OCI-LY7 (cell line): Measurements from ENCODE around the gene EYS. TPM values are rescaled to one million over a fixed set of nuclear protein-coding genes. Genes with fewer than 3 reads are reported as not detected.

Experiments
- BruUV-seq: library from RNA; stranded (reverse); fragments of 400-500 nt; replicated peaks from 2 replicates; lab custom pipeline; 2021; lab: Mats Ljungman, UMichigan
- CTCF ChIA-PET: fragments of 300-600 bp; sonication (Branson Sonifier 250); formaldehyde crosslinking; loops from one replicate; lab custom pipeline; 2022; ENCODE audit warnings: antibody characterized with exemption; ENCODE audit not compliant: unreplicated experiment; lab: Charles Lee
- POLR2A ChIA-PET: fragments of 300-600 bp; sonication (Branson Sonifier 250); formaldehyde crosslinking; loops from one replicate; lab custom pipeline; 2022; ENCODE audit warnings: antibody characterized with exemption; lab: Charles Lee
- DNase-seq: peaks from one replicate; pipeline ENCODE4 v3.0.0-alpha.2; 2015; ENCODE audit warnings: low spot score
- H2AFZ ChIP-seq: fragments of 200-600 bp; sonication (generic), shearing (Covaris generic); 2 replicates; pipeline ENCODE4 v1.6.1; 2014; ENCODE audit warnings: mild to moderate bottlenecking, antibody characterized with exemption, low read length, moderate library complexity
- H3K27ac ChIP-seq: fragments of 200-600 bp; sonication (generic); 2 replicates; pipeline ENCODE4 v1.5.1; 2014; ENCODE audit warnings: mixed run types, low read depth, mild to moderate bottlenecking, moderate library complexity, low read length, inconsistent platforms; ENCODE audit not compliant: poor library complexity, severe bottlenecking
- H3K36me3 ChIP-seq: fragments of 200-600 bp; sonication (generic); 2 replicates; pipeline ENCODE4 v1.6.1; 2014; ENCODE audit warnings: mild to moderate bottlenecking, antibody characterized with exemption, low read length, moderate library complexity, mixed read lengths; ENCODE audit not compliant: insufficient read depth
- H3K4me1 ChIP-seq: fragments of 200-600 bp; sonication (generic); 2 replicates; pipeline ENCODE4 v1.5.1; 2014; ENCODE audit warnings: mild to moderate bottlenecking, low read length; ENCODE audit not compliant: insufficient read depth, poor library complexity, severe bottlenecking
- H3K4me2 ChIP-seq: fragments of 200-600 bp; sonication (generic); 2 replicates; pipeline ENCODE4 v1.6.1; 2014; ENCODE audit warnings: mild to moderate bottlenecking, low read length
- H3K4me3 ChIP-seq: fragments of 200-600 bp; sonication (generic); 2 replicates; pipeline ENCODE4 v1.5.1; 2014; ENCODE audit warnings: mild to moderate bottlenecking, low read depth, low read length; ENCODE audit not compliant: poor library complexity, severe bottlenecking
- H3K79me2 ChIP-seq: fragments of 200-600 bp; sonication (generic); 2 replicates; pipeline ENCODE4 v1.6.1; 2016; ENCODE audit warnings: low read depth, mild to moderate bottlenecking, low read length, moderate library complexity, mixed read lengths; ENCODE audit not compliant: insufficient read depth
- H3K9me2 ChIP-seq: fragments of 200-600 bp; sonication (generic); 2 replicates; pipeline ENCODE4 v1.6.1; 2016; ENCODE audit warnings: mild to moderate bottlenecking, low read length, mixed read lengths; ENCODE audit not compliant: insufficient read depth
- H3K9me3 ChIP-seq: fragments of 200-600 bp; sonication (generic); 2 replicates; pipeline ENCODE4 v1.6.1; 2014; ENCODE audit warnings: mild to moderate bottlenecking, mixed run types, low read length, mixed read lengths
- H4K20me1 ChIP-seq: fragments of 200-600 bp; sonication (generic); 2 replicates; pipeline ENCODE4 v1.6.1; 2014; ENCODE audit warnings: mild to moderate bottlenecking, antibody characterized with exemption, low read length, moderate library complexity, mixed read lengths; ENCODE audit not compliant: insufficient read depth
- EZH2phosphoT487 ChIP-seq: fragments of 200-600 bp; sonication (generic); IDR thresholded peaks from 2 replicates; pipeline ENCODE4 v1.6.1; 2018; ENCODE audit warnings: low read depth, borderline replicate concordance, mild to moderate bottlenecking, mixed run types, antibody characterized with exemption, low read length, moderate library complexity, mixed read lengths
- intact Hi-C: fragments of 100-400 bp; cut with micrococcal nuclease; formaldehyde crosslinking; loops from one replicate; pipeline ENCODE4 v1.10.0; 2022; ENCODE audit not compliant: unreplicated experiment
- total RNA-seq, 2 experiments: library from RNA; depleted of rRNA in 1 of 2; stranded (reverse); fragments of >200 nt in 1 of 2; shearing (Covaris generic) in 1 of 2; gene quantifications; 2 replicates each; pipeline ENCODE4 v1.2.3, GENCODE V29; 2014 to 2022
- TF ChIP-seq, protein P1 (sequence below): fragments of 200-600 bp; sonication (generic); conservative IDR thresholded peaks from 2 replicates; pipeline ENCODE4 v1.5.1; 2014; ENCODE audit warnings: mild to moderate bottlenecking, antibody characterized with exemption, low read length, moderate library complexity, mixed read lengths

Gene EYS
- total RNA-seq, 2 experiments from 2014 or later = not detected

DNA sequence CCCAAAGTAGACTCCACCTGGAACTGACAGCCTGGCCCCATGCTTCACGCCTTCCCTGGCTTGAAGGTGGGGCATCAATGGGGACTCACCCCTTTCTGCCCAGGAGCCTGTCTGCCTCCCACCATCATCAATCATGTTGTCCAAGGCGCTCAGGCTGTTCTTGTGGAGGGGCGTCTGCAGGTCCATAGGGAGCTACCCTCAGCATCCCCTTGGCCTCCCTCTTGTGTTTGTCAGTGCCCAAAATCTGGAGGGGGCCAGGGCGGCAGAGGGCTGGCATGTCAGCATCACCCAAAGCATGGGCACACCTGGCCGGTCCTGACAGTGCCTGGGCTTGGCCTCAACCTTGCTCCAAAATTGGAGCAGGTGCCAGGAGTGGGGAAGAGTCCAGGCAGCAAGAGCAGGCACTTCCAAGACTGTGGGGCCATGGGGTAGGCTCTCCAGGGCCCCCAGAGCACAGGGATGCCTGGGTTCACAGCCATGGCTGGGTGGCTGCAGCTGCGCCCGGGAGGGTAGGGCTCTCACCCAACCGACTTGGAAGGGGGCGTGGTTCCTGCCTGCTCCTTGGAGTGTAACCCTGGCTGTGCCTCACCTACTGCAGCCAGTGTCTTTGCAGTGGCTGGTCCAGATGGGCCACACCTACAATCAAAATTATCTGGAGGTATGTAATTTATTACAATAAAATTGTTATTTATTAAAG is 903.4 kb downstream of the EYS start:
- intact Hi-C loops = no loop called here
- no peak overlapping the region for H3K4me2 ChIP-seq
- ChIA-PET CTCF (no interaction called here), POLR2A (no interaction called here)
- H3K27ac ChIP-seq = no peak overlapping the region
- no TSS peak for BruUV-seq
- no peak for DNase-seq
- H3K79me2 ChIP-seq = no peaks in the 10 kb centered on the region
- H3K36me3 ChIP-seq = no peaks in the 10 kb centered on the region
- no peak overlapping the region for H3K4me3 ChIP-seq
- no peaks in the 10 kb centered on the region for H3K9me3 ChIP-seq
- H4K20me1 ChIP-seq = no peaks in the 10 kb centered on the region
- no peak overlapping the region for H2AFZ ChIP-seq
- H3K4me1 ChIP-seq = no peaks in the 10 kb centered on the region
- TF ChIP-seq, protein P1, sequence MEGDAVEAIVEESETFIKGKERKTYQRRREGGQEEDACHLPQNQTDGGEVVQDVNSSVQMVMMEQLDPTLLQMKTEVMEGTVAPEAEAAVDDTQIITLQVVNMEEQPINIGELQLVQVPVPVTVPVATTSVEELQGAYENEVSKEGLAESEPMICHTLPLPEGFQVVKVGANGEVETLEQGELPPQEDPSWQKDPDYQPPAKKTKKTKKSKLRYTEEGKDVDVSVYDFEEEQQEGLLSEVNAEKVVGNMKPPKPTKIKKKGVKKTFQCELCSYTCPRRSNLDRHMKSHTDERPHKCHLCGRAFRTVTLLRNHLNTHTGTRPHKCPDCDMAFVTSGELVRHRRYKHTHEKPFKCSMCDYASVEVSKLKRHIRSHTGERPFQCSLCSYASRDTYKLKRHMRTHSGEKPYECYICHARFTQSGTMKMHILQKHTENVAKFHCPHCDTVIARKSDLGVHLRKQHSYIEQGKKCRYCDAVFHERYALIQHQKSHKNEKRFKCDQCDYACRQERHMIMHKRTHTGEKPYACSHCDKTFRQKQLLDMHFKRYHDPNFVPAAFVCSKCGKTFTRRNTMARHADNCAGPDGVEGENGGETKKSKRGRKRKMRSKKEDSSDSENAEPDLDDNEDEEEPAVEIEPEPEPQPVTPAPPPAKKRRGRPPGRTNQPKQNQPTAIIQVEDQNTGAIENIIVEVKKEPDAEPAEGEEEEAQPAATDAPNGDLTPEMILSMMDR = no peak
- TF ChIP-seq EZH2phosphoT487 = no peak
- H3K9me2 ChIP-seq = no peaks in the 10 kb centered on the region

DNA sequence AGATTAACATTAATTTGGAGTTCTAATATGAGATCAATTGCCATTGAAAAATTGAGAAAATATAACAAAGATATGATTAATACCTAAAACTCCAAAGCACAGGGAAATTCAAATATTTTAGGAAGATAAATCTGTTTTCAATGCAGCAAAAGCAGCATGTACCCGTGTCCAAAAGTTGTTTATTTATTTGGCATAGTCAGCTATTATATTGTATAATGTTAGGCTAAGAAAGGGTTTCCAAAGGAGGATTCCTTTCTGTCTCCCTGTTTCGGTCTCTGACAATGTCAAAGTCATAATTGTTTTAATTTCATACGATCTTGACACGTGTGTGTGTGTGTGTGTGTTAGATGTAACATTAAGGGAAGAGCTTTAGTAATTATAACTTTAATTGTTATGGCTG is 914.5 kb downstream of the EYS start:
- no peak for TF ChIP-seq EZH2phosphoT487
- TF ChIP-seq, protein P1 = no peak
- intact Hi-C loops = no loop called here
- no peaks in the 10 kb centered on the region for H3K9me2 ChIP-seq
- no peaks in the 10 kb centered on the region for H3K36me3 ChIP-seq
- no peaks in the 10 kb centered on the region for H3K9me3 ChIP-seq
- H3K27ac ChIP-seq = no peak overlapping the region
- no peaks in the 10 kb centered on the region for H3K79me2 ChIP-seq
- H3K4me3 ChIP-seq = no peak overlapping the region
- no peak overlapping the region for H2AFZ ChIP-seq
- DNase-seq = no peak
- no peaks in the 10 kb centered on the region for H4K20me1 ChIP-seq
- no peak overlapping the region for H3K4me2 ChIP-seq
- no TSS peak for BruUV-seq
- POLR2A ChIA-PET = interaction anchor here (0.7 kb wide), 1 partner anchor 276 kb away, joined by 3 read pairs; no protein-coding TSS in a partner anchor
- CTCF ChIA-PET = no interaction called here
- H3K4me1 ChIP-seq = no peaks in the 10 kb centered on the region

DNA sequence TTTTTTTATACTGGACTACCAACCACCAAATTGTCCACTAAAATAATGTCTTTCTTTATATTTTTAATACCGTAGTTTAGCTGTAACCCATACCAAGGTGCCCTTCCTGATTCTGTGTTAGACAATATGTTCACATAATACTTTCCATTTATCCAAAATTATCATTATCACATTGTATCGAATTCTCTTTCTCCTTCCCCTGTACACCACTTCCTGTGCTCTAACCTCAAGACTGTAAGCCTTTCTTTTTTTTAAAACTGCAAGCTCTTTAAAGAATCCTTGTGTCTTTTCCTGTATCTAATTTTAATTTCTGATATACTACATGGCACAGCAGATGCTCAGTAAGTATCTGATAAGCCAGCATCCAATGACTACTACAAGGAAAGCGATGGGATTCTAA is 917.5 kb downstream of the EYS start:
- TF ChIP-seq EZH2phosphoT487 = no peak
- DNase-seq = no peak
- CTCF ChIA-PET = no interaction called here
- intact Hi-C loops = no loop called here
- POLR2A ChIA-PET = no interaction called here
- no peaks in the 10 kb centered on the region for H3K9me2 ChIP-seq
- H3K36me3 ChIP-seq = no peaks in the 10 kb centered on the region
- BruUV-seq = no TSS peak
- H2AFZ ChIP-seq = no peak overlapping the region
- H3K4me2 ChIP-seq = no peak overlapping the region
- no peak overlapping the region for H3K27ac ChIP-seq
- no peak overlapping the region for H3K4me3 ChIP-seq
- H3K79me2 ChIP-seq = no peaks in the 10 kb centered on the region
- no peaks in the 10 kb centered on the region for H3K9me3 ChIP-seq
- no peaks in the 10 kb centered on the region for H4K20me1 ChIP-seq
- no peaks in the 10 kb centered on the region for H3K4me1 ChIP-seq
